GM10248 (cell line): ENCODE results near the gene ZMIZ1.

Source experiments
- CTCF ChIA-PET: fragments of 300-600 bp; sonication (Branson Sonifier 250); formaldehyde crosslinking; extraction: SDS; loops from one replicate; lab custom pipeline; 2021; ENCODE audit warnings: antibody characterized with exemption; lab: Yijun Ruan, JAX
- POLR2A ChIA-PET: fragments of 350-650 bp; sonication (Branson Sonifier 250); formaldehyde crosslinking; extraction: SDS; loops from one replicate; lab custom pipeline; 2020; ENCODE audit warnings: antibody characterized with exemption; lab: Yijun Ruan, JAX
- DNase-seq: peaks from one replicate; pipeline ENCODE4 v3.0.0; 2012; ENCODE audit errors: extremely low spot score
- CTCF ChIP-seq: IDR thresholded peaks from 2 replicates; pipeline ENCODE4 v1.5.1; 2012; ENCODE audit warnings: mild to moderate bottlenecking, low read depth; ENCODE audit errors: extremely low read depth, missing control alignments, control extremely low read depth

ZMIZ1 gene

GRCh38 chr10:79164075-79164474 is 95.3 kb downstream of the ZMIZ1 start:
- TF ChIP-seq CTCF, result no peak
- POLR2A ChIA-PET, result interaction anchor here (0.7 kb wide), 1 partner anchor 53 kb away, joined by 3 read pairs; no protein-coding TSS in a partner anchor
- no peak for DNase-seq
- CTCF ChIA-PET, result interaction anchor here (1.4 to 3.6 kb wide), 3 partner anchors 9 to 31 kb away, joined by 4 to 17 read pairs (median 4); no protein-coding TSS in a partner anchor

GRCh38 chr10:79165070-79165778 is 96.5 kb downstream of the ZMIZ1 start:
- TF ChIP-seq CTCF, result no peak
- DNase-seq, result no peak
- CTCF ChIA-PET, result interaction anchor here (1.0 to 3.6 kb wide), 2 partner anchors 30 to 37 kb away, joined by 3 to 17 read pairs; no protein-coding TSS in a partner anchor
- POLR2A ChIA-PET, result no interaction called here

- TF ChIP-seq CTCF, result no peak
- ChIA-PET POLR2A (no interaction called here), CTCF (interaction anchor here (1.2 to 3.6 kb wide), 2 partner anchors 8 to 29 kb away, joined by 3 to 17 read pairs; no protein-coding TSS in a partner anchor)
- no peak for DNase-seq
Measured at GRCh38 chr10:79166312-79166721, 97.6 kb downstream of the ZMIZ1 start.

GRCh38 chr10:79166741-79167140 is 98.0 kb downstream of the ZMIZ1 start:
- ChIA-PET POLR2A (no interaction called here), CTCF (interaction anchor here (1.2 to 3.6 kb wide), 2 partner anchors 8 to 29 kb away, joined by 3 to 17 read pairs; no protein-coding TSS in a partner anchor)
- TF ChIP-seq CTCF, result no peak
- DNase-seq, result no peak

GRCh38 chr10:79167537-79167936 is 98.8 kb downstream of the ZMIZ1 start:
- ChIA-PET POLR2A (no interaction called here), CTCF (no interaction called here)
- no peak for TF ChIP-seq CTCF
- no peak for DNase-seq

- no peak for TF ChIP-seq CTCF
- ChIA-PET POLR2A (no interaction called here), CTCF (interaction anchor here (1.8 kb wide), 1 partner anchor 22 kb away, joined by 5 read pairs; no protein-coding TSS in a partner anchor)
Measured at GRCh38 chr10:79168210-79168609, 99.4 kb downstream of the ZMIZ1 start.

More at GRCh38 chr10:79168210-79168609, 99.4 kb downstream of the ZMIZ1 start:
- no peak for DNase-seq
